Kasumi-1 (cell line): Measurements from ENCODE around the gene CELF1.
A peak's percentile ranks its signal among the peaks of the same experiment; 100 is the strongest.
"Not testable (repeated sequence)": the region's sequence is repeated elsewhere in the genome, so short reads cannot be mapped to it uniquely, and the experiment has no call there.

Experiments
- DNase-seq, 2 experiments: peaks; one replicate each; lab custom pipeline; 2025; lab: John Stamatoyannopoulos, UW

Gene CELF1

DNA sequence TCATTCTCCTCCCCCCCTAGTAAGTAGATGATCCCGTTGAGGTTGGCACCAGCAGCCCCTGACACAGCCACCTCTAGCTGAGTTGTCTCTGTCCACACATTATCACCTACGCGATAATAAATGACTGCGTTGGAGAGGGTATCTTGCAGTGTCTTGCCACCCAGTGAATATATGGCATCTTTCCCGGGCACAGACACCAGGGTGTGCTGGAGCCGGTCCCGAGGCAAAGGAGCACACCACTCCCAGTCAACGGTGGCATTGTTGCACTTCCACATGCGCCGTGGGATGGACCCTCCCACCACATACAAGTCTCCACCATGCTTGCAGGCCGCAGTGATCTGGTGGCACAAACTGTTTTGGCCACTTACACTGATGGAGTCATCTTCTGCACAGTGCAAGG lies 20.4 kb upstream of the CELF1 start:
- no peak for DNase-seq

DNA sequence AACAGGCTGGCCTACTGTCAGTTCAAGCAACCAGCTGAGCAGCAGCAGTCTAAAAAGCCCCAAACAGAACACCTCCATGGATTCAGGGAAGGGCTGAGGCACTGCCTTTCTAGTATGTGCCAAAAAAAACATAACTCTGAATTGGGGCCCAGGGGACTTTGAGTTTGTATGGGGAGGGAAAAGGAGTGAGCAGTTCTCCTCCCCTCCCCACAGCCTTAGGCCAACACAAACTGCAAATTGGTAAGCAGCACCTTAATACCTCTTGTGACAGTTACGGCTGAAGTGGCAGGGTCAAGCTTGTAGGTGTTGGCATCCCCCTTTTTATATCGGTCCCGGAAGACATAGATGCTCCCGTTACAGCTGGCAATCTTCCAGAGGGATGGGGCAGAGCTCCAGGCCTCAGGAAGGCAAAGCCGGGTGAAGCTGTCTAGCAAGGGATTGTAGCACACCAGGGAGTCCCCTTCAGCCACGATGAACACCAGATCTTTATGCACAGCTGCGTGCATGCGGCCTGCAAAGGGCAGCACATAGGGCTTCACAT lies 19.9 kb upstream of the CELF1 start:
- no peak for DNase-seq

DNA sequence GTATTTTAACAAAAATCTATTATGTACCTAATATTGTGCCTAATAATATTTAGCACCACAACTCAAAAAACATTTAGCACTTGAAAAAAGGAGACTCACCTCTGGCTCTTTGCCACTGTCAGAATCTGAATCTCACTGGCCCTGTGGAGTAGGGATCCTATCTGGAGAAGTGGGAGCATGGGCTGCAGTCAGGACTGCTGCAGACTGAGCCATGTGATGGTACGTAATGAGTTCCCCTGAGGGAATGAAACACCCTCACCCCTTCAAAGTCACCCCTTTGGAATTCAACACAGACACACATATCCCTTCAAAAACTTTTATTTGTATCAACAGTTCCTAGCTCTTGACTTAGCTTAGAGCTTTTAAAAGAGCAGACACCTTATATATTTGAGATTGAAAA lies 19.0 kb upstream of the CELF1 start:
- DNase-seq: no peak

DNA sequence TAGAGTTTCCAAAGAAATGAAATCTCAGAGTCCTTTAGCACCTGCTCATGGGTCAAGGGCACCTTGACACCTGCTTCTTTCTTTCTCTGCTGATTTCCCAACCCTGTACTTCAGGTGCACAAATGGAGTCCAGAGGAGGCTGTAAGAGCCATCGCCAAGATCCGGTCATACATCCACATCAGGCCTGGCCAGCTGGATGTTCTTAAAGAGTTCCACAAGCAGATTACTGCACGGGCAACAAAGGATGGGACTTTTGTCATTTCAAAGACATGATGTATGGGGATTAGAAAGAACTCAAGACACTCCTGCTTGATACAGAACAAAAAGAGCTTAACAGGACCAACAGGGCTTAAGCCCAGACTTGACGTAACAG lies 18.4 kb upstream of the CELF1 start:
- no peak for DNase-seq

DNA sequence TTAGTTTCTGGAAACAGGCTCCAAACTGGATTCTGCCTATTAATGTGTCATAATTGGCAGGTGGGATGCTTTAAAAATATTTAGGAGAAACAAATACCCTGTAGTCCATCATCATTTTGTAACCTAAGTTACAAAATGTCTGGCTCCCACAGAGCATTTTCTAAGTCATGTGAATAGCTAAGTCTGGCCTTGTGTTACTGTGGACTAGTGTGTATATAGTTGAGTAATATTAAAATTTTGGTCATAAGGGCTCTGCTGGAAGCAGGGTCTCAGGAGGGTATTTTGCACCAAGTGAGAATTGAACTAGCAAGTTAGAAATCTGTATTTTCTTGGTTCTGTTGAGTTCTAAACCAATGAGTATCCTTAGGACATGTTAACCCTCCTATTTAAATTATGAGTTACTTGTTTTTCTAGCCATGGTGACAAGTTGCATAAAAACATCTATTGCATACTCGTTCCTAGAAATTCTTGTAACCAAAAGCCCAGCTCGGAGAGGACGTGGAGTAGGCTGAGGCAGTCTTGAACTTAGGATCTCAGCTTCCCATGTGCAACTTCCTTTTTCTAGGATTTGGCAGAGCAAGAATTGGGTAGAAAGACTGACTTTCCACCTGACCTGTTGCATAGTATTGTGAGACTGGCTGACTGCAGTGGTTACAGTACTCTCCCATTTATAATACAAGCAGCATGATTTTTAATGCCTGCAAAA lies 17.9 kb upstream of the CELF1 start:
- DNase-seq: no peak

DNA sequence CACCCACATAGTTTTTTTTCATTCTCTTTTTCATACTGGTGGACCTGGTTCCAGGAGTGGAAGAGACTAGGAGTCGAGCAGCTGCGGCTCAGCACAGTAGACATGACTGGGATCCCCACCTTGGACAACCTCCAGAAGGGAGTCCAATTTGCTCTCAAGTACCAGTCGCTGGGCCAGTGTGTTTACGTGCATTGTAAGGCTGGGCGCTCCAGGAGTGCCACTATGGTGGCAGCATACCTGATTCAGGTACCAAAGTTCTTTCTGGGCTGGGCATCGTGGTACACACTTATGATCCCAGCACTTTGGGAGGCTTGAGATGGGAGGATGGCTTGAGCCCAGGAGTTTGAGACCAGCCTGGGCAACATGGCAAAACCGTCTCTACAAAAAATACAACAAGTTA lies 16.7 kb upstream of the CELF1 start:
- no peak for DNase-seq

DNA sequence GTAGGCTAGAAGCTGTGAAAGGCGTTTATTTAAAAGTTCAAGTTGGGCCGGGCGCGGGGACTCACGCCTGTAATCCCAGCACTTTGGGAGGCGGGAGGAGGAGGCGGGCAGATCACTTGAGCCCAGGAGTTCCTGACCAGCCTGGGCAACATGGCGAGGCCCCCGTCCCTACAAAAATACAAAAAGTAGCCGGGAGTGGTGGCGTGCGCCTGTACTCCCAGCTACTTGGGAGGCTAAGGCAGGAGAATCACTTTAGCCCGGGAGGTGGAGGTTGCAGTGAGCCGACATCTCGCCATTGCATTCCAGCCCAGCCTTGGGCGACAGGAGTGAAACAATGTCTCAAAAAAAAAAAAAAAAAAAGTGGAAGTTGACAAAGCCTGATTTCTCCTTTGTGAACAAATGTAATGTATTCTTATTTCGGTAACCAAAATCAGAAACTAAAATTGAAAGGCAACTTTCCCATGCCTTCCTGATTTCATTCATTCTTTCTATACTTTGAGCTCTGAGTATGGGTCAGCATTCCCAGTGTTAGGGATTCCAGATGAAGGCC lies 13.3 kb upstream of the CELF1 start:
- DNase-seq: no peak

DNA sequence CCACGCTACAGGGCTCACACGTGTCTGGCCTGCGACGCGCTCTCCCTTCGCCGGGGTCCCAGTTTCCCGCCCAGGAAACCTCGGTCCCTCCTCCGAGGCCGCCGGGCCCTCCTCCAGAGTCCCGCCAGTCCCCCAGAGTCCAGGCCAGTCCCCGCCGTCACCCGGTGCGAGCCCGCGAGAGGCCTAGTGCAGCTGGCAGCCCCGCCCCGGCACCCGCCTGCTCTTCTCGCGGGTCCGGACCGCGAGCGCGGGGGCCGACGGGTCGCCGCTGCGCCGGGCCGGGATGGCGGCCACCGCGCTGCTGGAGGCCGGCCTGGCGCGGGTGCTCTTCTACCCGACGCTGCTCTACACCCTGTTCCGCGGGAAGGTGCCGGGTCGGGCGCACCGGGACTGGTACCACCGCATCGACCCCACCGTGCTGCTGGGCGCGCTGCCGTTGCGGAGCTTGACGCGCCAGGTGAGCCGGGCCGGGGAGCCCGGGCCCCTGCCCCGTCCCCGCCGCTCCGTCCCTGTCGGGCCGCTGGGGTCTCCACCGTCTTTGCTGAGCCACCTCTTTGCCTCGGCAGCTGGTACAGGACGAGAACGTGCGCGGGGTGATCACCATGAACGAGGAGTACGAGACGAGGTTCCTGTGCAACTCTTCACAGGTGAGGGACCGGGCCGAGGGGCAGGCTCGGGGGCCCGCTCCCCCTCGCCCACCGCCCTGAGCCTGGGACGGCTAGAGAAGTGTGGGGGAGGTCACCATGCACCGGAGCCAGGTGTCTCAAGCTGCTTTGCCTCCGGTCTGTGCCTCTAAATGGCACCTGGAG lies 12.6 kb upstream of the CELF1 start, which contains the start of gene PTPMT1:
Gene PTPMT1 (plus strand): TSS at position 260 of the 809 bp plus-strand sequence. CDS start 24 bp downstream, at position 284.
- DNase-seq: peak; percentile 51 to 61

DNA sequence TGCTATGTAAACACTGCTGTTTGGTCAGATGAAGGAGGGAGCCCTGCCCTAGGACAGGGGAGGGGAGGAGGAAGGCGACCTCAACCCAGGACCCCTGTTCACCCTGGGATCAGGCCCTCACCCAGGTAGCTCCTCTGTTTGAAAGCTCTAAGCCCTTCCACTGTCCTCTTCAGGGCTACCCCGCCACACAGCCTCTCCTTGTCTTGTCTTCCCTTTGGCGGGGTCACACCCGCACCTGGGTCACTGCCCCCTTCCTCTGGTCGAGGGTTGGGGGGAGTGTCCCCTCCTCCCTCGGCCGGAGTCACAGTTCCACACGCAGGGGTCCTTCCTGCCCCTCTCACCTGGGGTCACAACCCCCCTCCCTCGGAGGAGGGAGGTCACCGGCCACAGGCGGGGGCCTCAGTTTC lies 12.0 kb upstream of the CELF1 start:
- peak in 1 of 2 experiments; percentile 23 for DNase-seq

DNA sequence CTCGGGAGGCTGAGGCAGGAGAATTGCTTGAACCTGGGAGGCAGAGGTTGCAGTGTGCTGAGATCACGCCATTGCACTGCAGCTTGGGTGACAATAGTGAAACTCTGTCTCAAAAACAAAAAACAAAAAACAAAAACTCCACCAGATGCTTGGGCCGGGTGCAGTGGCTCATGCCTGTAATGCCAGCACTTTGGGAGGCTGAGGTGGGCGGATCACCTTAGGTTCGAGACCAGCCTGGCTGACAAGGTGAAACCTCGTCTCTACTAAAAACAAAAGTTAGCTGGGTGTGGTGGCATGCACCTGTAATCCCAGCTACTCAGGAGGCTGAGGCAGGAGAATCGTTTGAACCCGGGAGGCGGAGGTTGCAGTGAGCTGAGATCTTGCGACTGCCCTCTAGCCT lies 11.4 kb upstream of the CELF1 start:
- DNase-seq: not testable (repeated sequence)

DNA sequence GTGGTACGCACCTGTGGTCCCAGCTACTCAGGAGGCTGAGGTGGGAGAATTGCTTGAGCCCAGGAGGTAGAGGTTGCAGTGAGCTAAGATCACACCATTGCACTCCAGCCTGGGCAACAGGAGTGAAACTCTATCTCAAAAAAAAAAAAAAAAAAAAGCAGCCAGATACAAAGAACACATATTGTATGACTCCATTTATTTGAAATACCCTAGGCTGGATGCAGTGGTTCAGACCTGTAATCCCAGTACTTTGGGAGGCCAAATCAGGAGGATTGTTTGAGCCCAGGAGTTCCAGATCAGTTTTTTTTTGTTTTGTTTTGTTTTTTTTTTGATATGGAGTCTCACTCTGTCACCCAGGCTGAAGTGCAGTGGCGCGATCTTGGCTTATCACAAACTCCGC lies 9.5 kb upstream of the CELF1 start:
- DNase-seq: not testable (repeated sequence)

DNA sequence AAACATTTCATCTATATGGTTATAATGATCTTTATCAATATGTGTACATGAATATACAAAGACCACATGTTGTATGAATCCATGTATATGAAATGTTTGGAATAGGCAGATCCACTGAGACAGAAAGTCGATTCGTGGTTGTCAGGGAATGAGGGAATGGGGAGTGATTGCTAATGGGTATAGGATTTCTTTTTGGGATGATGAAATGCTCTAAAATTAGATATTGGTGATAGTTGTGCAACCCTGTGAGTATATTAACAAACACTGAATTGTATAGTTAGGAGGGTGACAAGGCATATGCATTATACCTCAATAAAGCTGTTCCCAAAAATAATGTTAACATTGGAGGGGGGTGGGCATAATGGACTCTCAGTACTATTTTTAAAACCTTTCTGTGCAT lies 7.5 kb upstream of the CELF1 start:
- DNase-seq: no peak

DNA sequence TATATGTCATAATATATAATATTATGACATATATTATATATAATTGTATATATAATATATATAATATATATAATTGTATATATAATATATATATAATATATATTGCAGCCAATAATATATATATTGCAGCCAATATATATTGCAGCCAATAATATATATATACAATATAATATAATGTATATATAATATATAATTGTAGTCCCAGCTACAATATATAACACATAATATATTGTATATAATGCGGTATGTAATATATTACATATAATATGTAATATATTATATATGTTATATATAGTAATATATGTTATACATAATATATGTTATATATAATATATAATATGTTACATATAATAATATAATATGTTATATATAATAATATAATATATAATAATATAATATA lies 5.8 kb upstream of the CELF1 start:
- no peak for DNase-seq

DNA sequence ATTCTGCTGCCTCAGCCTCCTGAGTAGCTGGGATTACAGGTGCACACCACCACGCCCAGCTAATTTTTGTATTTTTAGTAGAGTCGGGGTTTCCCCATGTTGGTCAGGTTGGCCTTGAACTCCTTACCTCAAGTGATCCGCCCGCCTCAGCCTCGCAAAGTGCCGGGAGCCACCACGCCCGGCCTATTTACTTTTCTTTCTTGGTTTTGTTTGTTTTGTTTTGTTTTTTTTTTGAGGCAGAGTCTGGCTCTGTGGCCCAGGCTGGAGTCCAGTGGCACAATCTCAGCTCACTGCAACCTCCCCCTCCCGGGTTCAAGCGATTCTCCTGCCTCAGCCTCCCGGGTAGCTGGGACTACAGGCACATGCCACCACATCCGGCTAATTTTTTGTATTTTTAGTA lies 4.1 kb upstream of the CELF1 start:
- DNase-seq: not testable (repeated sequence)

DNA sequence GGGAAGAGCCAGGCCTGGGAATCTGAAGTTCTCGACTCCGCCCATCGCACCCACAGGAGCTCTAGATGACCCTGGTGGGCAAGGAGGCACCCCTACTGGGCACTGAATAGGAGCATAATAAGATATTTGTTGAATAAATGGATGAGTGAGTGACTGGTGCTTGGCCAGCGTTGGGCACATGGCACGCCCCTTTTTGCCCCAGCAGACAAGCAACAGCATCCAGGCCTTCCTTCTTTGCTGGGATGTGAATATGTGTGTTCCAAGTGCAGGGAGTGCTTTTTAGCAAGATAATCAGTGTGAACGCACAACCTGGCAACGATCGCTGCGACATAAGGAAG lies 443 bp upstream of the CELF1 start:
- DNase-seq: peak; percentile 77 to 94

DNA sequence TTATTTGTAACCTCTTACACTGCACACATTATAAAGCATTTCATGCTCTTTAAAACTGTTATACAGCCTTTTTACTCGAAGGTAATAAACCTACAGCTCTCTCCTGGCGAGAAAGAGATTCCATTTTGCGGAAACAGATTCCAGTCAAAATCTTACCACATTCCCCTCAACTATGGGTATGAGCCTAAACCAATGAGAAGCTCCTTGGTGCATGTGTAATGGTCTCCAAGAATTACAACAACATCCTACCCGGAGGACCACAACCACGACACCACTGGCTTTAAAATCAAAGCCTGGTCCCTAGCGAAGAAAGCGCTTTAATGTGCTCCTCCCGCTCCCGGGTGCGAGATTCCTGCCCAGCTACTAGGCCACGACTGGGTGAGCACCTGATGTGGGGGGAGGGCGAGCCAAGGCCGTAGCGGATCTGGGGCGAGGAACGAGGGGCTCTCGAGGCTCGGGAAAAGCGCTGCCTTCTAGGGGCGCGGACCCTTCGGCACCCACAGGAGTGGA lies 821 bp downstream of the CELF1 start:
- DNase-seq: peak; percentile 31 to 57

DNA sequence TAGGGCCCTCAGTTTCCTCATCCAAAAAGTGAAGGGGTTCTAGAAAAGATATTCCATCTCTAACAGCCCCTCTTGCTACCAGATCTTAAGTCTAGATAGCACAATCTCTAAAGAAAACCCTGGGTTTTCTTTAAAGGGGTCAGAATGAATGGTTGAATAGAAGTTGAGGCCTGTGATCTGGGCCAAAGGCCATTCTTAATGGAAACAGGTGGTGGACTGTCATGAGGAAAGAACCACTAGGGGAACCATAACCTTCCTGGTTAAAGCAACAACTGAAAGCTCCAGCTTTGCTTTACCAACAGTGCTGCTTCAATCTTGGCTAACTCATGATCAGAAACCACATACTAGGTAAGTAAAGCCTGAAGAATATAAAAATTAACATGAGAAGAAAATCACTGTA lies 1.8 kb downstream of the CELF1 start:
- DNase-seq: peak; percentile 18 to 51

DNA sequence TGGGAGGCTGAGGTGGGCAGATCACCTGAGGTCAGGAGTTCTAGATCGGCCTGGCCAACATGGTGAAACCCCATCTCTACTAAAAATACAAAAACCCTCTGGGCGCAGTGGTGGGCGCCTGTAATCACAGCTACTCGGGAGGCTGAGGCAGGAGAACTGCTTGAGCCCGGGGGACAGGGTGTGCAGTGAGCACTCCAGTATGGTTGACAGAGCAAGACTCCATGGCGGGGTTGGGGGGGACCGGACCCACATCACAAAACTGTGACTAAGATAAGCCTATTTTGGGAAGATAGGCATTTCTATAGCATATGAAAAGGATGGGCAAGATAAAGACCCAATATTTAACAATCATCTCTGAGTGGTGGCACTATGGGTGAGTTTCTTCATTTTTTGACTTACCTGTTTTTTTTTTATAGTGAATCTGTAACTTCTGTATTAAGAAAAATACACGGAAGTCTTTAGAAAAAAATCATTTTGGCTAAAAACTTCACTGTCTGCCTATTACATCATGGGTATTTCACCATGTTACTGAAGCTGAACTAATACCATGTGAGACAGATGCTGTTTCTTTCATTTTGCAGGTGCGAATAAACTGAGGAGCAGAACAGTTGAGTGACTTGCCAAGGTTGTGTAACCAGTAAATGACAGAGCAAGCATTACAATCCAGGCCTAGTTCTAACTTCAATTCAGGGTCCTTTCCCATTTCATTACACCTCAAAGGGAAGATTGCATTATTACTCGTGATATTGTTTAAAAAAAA lies 2.5 kb downstream of the CELF1 start:
- DNase-seq: no peak

DNA sequence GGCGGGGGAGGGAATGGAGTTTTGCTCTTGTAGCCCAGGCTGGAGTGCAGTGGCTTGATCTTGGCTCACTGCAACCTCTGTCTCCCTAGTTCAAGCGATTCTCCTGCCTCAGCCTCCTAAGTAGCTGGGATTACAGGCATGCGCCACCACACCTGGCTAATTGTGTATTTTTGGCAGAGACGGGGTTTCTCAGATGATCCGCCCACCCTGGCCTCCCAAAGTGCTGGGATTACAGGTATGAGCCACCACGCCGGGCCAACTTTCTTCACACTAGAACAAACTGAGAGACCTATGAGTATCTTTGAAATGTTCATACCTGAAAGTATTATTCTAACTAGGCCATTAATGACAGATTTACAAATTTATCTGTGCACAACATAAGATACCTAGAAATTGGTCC lies 6.7 kb downstream of the CELF1 start:
- not testable (repeated sequence) for DNase-seq

DNA sequence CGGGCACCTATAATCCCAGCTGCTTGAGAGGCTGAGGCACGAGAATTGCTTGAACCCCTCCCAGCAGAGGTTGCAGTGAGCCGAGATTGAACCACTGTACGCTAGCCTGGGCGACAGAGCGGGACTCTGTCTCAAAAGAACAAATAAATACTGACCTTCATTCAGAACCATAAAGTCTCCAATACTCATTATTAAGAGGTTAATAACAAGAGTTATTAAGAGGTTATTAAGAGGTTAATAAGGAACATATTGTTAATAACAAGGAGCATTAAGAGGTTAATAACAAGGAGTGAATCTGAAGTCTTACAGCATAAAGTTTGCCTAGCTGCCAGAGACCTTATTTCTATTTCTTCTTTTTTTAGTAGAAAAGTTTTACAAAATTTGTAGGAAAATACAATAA lies 7.6 kb downstream of the CELF1 start:
- DNase-seq: no peak

DNA sequence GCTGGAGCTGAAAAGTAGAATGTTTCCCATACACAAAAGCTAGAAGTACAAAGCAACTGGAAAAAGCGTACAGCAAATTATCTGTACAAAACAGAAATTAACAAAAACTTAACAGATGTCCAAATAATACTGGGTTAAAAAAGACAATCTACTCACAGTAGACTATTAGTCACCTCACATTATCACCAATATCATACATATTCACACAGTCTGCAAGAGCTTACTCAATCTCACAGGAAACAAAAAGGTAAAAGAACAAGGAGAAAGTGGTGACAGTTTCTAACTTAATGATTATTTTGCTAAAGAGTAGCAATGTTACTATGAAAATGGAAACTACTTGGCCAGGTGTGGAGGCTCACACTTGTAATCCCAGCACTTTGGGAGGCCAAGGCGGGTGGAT lies 11.9 kb downstream of the CELF1 start:
- DNase-seq: no peak

DNA sequence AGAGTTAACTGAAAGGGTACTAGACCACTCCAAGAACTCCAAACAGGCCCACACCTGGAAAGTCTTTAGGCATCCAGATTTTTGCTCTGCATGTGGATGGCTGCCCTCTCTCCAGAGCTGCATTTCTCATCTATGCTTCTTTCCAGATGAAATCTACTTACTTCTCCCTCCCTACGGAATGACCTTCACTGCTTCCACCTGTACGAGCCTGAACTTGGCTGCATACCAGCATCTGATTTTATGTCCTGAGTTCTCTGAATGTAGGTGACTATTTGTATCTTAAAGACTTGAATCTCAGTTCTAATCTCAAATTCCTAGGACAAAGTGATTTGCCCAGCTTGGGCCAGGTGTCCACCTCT lies 13.3 kb downstream of the CELF1 start:
- DNase-seq: no peak
